CD4-positive, alpha-beta T cell treated with Interleukin-12 subunit alpha and Interleukin-12 subunit beta, for 1 hour (primary cell): Measurements from ENCODE around the gene TMEM163.

Experiments used
- DNase-seq: peaks from one replicate; pipeline ENCODE4 v3.0.0-alpha.2; 2020

The TMEM163 gene

DNA sequence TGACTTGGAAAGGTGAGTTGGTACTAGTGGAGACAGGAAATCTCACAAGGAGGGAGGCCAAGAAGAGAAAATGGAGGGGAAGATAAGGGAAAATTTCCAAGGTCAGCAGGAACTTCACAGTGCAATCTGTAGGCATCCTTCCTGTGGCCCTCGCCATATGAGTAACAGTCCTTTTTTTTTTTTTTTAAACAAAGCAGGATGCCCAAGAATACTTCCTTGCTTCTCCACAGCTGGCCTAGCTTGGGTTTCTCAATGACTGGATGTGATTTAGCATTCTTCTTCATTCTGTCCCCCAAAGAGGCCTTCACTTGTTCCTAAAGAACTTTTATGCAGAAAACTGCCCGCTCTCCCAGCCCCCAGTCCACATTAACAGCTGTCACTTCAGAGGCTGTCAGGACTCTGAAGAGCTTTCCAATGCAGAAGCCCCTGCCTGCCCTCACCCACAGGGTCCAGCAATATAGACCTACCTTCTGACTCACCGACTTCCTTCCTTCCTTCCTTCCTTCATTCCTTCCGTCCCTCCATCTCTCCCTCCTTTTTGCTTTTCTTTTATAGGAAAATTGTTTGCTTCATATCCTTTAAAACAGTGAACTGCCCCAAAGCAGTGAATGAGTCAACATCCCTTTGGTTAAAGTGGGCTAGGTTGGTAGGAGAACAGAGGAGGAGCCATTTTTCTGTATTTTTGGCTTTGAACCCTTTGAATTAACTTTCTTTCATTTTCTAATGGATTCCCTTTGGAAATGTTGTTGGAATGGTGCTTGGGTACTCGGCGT, 292.9 kb downstream of the TMEM163 start:
- no peak for DNase-seq

DNA sequence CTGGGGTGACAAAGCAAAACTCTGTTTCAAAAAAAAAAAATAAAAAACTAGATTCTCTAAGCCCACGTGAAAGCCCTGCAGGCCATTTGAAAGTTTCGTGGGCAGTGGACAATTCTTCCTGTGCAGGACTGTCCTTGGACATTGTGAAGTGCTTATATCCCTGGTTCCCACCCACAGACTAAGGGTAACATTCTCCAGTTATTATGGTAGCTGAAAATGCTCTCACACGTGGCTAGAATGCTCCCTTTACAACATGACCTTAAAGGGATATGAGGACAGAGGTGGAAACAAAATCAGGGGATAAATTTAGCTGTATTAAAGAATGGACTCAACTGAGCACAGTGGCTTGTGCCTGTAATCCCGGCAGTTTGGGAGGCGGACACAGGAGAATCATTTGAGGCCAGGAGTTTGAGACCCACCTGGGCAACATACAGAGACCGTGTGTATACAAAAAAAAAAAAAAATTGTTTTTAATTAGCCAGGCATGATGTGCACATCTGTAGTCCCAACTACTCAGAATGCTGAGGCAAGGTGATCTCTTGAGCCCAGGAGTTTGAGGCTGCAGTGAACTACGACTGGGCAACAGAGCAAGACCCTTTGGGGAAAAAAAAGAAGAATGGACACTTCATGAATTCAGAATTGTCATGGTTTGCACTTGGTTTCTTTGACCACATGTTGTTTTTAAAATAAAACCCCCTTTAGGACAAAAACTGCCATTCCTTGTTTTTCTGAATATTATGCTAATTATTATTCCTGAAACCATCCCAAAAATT, 297.1 kb downstream of the TMEM163 start:
- DNase-seq, result no peak

DNA sequence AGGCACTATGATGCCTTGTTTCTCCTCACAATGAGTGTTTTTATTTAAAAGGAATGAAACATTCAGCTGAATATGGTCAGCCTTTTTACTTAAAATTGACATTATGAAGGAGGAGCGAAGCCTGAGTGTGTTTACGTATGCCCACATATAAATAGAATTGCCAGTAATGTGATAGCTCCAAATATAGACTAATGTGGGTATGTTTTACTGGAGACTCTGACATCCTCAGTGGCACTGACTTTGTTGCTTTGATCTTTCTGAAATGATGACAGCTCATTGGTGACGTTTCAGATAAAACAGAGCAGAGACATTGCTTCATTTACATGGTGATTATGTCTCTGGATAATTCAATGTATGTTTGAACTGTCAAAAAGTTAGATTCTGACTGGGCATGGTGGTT, 297.9 kb downstream of the TMEM163 start:
- DNase-seq, result no peak

DNA sequence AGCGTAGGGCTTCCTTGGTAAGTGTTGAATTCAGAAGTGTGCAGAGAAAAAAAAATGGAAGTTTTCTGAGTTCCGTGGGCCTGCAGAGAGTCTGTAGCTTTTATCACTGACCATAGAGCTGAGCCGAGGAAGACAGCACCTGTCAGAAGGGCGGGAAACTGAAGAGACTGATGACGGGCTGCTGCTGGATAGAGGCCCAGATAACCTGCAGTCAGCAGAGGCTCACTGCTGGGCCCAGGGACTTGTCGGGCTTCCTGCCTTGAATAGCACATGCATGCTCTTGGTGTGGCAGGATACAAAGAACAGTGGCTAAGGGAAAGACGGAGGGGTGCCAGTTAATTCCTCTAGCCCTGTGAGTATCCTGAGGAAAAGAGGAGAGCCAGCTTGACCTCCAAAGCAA, 298.5 kb downstream of the TMEM163 start:
- no peak for DNase-seq

DNA sequence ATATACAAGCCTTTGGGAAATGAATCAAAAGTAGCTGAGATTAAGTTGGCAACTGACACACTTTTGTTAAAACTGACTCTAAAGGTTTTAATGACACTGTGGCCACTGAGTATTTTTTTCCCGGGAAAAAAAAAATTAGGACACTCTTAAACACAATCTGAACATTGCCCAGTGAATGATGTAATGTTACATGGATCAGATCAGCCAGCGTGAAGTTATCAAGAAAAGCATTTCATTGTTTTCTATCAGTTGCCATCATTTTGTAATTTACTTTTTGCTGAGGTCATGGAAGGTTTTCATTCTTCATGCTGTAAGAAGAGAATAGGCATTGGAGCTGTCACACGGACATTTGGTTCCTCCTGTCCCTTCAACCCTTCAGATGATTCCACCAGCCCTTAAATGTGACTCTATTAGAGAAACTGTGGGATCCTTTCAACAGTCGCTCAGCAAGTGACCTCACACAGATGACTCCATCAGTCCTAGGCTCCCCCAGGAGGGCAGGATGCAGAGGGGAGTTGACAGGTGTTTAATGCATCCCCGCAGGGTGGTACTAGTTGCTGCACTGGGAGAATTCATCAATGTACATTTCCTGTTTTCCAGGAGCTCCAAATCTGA, 300.7 kb downstream of the TMEM163 start:
- no peak for DNase-seq

DNA sequence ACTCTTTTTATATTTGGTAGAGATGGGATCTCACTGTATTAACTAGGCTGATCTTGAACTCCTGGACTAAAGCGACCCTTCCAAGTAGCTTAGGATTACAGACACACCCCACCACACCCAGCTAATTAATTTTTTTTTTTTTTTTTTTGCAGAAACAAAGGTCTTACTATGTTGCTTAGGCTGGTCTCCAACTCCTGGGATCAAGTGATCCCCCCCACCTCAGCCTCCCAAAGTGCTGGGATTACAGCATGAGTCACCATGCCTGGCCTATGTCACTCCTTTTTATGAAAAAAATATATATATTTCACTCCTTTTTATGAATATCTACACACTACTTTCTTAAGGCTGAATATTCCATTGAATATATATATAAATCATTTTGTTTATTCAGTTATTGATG, 302.2 kb downstream of the TMEM163 start:
- DNase-seq, result no peak

DNA sequence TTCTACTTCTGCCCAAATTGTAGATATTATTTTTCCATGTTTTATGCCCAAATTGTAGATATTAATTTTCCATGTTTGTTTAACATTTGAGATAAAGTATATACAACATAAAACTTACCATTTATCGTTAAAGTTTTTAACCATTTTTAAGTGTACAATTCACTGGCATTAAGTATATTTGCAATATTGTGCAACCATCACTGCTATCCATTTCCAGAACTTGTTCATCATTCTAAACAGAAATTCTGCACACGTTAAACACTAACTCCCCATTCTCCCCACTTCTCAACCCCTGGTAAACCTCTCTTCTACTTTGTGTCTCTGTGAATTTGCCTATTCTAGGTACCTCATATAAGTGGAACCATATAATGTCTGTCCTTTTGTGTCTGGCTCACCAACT, 302.8 kb downstream of the TMEM163 start:
- DNase-seq, result no peak

DNA sequence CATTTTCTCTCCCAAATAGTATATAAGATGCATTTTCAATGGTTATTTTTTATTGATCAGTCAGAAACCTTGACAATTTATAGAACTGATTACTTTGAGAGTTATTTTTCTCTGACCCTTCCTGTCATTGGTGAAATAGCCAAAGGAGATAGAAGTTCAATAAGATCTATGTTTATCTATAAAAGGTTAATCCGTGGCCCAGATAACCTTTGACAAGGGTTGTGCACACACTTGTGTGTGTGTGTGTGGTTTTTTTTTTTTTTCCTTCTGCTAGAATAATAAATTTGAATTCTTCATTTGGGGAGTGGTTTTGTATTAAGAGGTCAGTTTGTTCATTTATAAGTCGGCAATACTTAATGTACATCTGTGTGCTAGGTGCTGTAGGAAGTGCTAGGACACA, 304.9 kb downstream of the TMEM163 start:
- DNase-seq, result no peak

DNA sequence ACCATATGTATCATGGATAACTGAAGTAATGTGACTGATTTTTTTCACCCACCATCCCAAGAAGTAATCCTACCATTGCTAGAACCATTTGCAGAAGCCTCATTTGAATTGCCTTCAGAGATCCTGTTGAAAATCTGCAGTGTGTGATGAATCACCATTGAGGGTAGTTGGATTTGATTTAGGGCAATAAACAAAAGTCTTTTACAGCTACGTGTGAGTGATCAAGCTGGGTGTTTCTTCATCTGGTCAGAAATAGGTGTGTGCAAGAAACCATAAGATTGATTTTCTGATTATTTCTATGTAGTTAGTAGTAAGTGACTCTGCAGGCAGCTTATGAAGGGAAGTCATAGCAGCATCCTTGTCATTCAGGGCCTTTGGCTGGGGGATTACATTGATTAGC, 305.4 kb downstream of the TMEM163 start:
- no peak for DNase-seq

DNA sequence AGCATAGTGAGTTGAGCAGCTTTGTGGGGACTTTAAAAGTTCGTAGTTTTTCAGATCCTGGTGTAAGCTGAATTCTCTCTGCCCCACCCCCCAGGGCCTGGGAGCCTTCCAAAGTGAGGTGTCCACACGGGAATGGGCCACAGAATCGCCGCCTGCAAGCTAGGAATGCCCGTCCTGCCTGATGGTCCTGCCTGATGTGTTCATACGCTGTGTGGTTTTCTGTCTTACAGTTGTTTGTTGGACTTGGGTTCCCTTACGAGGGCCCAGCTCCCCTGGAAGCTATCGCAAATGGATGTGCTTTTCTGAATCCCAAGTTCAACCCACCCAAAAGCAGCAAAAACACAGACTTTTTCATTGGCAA, 306.2 kb downstream of the TMEM163 start:
- DNase-seq, result no peak

DNA sequence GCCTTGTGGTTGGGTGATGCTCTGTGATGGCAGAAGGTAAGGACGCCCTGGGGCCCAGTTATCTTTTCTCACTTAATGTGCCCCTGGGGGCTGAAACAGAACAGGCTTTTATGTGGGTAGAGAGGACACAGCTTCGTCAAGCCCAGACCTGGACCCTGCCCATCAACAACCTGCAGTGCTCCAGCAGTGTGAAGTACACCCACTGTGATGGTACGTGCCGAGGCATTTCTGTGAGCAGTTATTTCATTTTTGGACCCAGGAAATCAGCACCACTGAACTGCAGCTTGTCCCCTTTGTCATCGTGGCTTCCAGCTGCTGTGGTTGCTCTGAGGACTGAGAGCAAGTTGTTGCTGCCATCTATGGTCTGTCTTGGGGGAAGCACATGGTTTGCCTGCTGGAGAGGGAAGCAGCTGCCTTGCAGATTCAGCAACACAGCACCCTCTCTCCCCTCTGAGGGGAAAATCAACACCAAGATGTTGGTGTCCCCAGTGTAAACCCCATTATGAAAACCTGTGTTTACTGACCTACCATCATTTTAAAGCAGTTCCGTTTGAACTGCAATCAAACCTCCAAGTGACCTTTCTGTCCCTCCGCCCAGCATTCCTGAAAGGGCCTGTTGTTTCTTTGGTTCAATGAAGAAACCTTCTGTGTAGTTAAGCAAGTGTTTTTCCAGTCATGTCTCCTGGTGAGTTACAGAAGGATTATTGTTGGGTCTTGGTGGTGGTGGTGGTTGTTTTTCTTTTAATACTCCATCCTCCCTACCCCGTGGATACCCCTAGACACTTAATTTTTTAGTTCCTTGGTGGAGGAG, 306.8 kb downstream of the TMEM163 start:
- DNase-seq, result peak; percentile 77

DNA sequence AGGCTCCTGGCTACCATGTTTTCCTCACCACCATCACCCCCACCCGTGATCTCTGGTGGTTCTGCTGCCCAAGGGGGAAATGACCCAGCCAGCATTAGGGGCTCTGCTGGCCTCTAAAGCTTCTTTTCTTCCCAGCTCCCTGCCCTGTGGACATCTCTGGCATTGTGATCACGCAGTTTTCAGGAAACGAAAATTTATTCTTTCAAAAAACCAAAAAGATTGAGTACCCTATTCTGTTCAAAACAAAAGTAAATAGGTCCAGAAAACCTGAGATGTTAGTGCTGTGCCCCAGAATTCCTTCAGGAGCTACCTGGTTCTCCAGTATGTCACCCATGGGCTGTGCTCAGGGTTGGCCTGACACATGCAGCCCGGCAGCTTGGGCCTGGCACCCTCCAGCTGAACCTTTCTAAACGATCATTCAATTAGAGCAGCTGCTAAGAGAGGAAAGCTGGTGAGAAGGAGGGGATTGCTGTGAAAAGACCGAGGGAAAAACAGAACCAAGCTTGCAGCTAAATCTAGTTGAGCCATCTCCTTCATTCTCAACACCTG, 307.4 kb downstream of the TMEM163 start:
- no peak for DNase-seq

DNA sequence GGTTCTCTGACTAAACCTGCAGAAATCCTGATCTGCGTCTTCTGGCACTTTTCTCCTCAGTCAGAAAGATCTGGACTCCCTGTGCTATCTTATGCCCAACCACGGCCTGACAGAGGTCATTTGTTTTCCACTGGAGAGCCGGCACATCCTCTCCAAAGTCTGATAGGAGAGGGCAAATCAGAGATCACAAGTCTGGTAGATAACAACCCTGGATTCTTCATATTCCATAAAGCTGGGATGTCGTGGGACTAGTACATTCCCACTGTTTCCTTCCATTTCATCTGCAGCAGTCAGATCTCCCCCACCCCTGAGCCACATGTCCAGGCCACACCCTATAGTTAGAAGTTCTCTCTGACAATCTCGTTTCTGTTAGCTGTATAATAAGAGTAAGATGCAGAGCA, 308.0 kb downstream of the TMEM163 start:
- DNase-seq, result no peak

DNA sequence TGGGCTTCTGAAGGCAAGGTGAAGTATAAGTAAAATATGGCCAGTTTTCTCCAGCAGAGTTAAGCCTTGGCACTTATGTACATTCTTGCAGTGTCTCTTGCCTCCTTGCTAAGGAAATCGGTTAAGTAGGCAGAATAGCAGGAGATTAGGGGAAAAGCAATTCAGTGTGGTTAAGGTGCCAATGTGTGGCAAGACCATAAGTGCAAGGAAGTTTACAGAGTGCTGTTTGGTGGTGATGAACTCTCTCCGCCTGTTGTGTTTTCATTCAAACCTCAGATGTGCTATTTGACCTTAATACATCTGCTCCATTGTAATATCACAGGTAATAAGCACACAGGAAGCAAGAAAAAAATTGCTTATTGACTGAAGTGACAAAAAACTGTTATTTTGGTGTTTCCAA, 308.8 kb downstream of the TMEM163 start:
- DNase-seq, result no peak

DNA sequence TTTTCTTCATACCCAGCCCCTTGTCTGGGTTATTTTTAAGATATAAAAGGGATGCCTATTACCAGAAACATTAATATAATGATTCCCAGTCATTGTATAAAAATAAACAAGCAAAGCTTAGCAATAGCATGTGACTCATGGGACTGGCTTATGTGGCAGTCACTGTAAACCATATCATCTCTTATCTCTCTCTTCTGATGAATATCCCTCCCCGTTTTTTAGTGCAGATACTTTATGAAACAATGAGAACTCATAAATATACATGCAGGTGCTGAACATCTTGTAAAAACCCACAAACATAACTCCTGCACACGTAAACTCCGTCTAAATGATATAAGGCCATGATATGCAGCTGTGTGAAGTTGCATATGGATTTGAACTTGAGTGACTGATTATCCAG, 310.0 kb downstream of the TMEM163 start:
- no peak for DNase-seq

DNA sequence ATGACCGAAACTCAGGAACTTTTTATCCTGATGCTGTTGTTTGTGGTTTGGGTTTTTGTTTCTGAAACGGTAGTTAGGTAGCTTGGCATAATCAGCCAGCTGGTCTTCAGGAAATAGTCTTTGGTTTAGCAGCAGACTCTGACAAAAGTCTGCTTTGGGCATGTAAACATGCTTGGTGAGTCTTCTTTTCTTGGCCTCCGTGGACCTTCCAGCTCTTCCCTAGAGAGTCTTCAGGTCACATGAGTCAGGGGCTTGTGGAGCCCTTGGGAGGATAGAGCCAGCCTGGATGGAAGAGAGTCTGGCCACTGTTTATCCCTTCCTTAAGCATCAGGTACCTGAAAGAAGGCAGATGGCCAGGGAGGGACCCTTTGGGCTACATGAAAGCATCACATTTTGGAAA, 310.4 kb downstream of the TMEM163 start:
- DNase-seq, result no peak

DNA sequence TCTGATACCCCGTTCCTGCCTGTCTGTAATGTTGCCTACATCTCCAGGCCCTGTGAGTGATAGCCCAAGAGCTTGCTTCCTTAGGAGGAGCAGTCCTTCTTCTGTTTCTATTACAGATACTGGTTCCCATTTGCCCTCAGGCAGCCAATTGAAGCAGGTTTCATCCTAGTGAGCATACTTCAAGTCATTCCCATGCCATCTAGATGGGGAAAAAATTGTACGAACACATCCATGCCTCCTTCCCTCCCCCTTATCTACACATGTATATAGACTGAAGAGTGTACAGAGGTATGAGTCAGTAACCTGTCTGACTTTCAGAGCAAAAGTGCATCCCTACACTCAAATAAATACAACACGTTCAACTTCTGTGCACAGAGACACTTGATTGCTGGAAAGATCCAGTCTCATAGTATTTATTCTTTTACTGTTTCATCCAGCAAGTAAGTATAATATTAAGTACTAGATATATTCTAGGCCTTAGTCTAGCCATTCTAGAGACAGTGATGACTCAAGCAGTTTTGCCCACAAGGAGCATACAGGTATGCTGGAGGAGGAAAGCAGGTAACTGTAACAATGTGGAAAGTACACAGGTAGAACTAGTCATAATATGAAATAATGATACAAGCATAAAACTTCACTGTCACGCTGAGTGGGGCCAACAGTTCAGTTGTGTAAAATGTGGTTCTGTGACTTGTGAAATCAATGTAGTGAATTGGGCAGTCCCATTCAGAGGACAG, 311.5 kb downstream of the TMEM163 start:
- DNase-seq, result no peak

DNA sequence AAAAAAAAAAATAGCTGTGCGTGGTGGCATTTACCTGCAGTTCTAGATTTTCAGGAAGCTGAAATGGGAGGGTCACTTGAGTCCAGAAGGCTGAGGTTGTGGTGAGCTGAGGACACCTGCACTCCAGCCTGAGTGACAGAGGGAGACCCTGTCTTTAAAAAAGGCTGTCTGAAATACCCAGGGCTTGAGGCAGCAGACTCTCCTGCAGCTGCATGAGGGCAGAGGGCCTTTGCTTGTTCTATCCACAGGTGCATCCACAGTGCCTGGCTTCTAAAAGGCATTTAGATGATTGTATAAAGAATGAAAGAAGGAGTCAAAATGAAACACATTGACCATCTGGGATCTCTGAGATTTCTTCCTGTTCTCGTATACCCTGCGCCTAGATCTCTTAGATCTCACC, 312.1 kb downstream of the TMEM163 start:
- no peak for DNase-seq

DNA sequence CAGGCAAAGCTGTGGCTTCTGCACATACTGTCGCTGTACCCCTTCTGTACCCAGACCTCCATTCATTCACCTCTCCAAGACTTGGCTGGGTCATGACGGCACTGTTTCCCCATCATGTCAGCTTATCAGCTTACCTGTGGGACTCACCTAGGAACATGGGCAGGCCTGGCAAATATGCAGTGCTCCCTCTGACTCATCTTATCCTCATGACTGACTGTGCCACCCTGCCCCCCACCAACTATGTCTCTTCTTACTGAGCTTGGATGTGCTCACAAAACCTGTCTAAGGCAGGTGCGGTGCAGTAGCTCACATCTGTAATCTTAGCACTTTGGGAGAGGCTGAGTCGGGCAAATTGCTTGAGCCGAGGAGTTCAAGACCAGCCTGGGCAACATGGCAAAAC, 312.5 kb downstream of the TMEM163 start:
- no peak for DNase-seq
